ENCODE results near the gene SYPL1. TPM values are rescaled to one million over a fixed set of nuclear protein-coding genes. Genes with fewer than 3 reads are reported as not detected.

Gene SYPL1
- total and polyA plus RNA-seq, 2 donors (not counting 1 experiment from before 2014, with no cell fraction given) = 58.5 to 130 TPM

DNA sequence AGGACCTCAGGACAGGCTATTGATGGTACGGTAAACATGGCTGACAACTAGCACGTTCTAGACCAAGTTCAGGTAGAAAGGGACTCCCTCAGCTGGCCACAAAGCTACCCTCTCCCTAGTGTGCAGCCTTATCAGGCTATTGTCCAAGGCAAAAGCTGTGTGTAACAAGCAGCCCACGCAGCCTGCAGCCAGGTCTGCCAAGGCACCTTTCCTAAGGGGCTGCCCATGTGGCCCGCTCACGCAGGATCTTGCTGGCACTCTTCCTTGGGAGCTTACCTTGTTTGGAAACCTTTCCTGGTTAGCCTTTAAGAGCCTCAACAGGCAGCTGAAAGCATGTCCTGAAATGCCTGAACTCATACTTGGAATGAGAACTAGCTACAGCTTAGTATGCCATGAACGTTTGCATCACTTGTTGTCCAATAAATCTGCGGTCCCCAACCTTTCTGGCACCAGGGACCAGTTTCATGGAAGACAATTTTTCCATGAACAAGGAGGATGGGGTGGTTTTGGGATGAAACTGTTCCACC is 51.7 kb downstream of the SYPL1 start:
- no peak overlapping the region for H3K4me3 Mint-ChIP-seq
- Histone ChIP-seq H3K79me2 (ENCODE audit: control insufficient read depth, insufficient read depth, low read length) (peaks cover 19% of the 10 kb centered on the region), H3K9ac (ENCODE audit: low read length) (peak overlapping the region; percentile 35), H3K4me3 (ENCODE audit: control extremely low read depth in 1 of 5, extremely low read depth in 1 of 5, insufficient read depth in 1 of 5, low read depth in 2 of 5, low read length in 4 of 5) (peak overlapping the region in 1 of 5 experiments; percentile 10), H3K4me2 (replicated peaks; ENCODE audit: low read depth, low read length, poor library complexity, severe bottlenecking) (peak overlapping the region; percentile 66), H3K27ac (ENCODE audit: low read length in 2 of 2) (peak overlapping the region; percentile 89 to 94), H2AFZ (ENCODE audit: insufficient read depth, low read depth, low read length, poor library complexity, severe bottlenecking) (no peak overlapping the region), H3K27me3 (replicated peaks in 1 of 4; ENCODE audit: control extremely low read depth in 1 of 4, control insufficient read depth in 3 of 4, insufficient read depth in 4 of 4, low read length in 3 of 4) (no peaks in the 10 kb centered on the region), H3K4me1 (ENCODE audit: control insufficient read depth in 2 of 2, insufficient read depth in 2 of 2, low read length in 2 of 2) (peaks cover 86 to 92% of the 10 kb centered on the region in 2 donors), H3K36me3 (replicated peaks in 1 of 2; ENCODE audit: control extremely low read depth in 1 of 2, control insufficient read depth in 1 of 2, extremely low read depth in 1 of 2, insufficient read depth in 2 of 2, low read length in 1 of 2) (no peaks in the 10 kb centered on the region), H4K20me1 (ENCODE audit: control insufficient read depth, insufficient read depth, low read length, poor library complexity, severe bottlenecking) (no peaks in the 10 kb centered on the region), H3K9me3 (ENCODE audit: control extremely low read depth in 1 of 3, control insufficient read depth in 2 of 3, insufficient read depth in 1 of 3, low read length in 2 of 3) (peaks cover 0 to 19% (median 1%) of the 10 kb centered on the region in 3 donors)
- CTCF ChIA-PET = interaction anchor here (0.8 to 13.0 kb wide), 5 partner anchors 12 to 600 kb away, joined by 3 to 390 read pairs (median 44); partner anchors contain the start of gene CCDC71L
- ATAC-seq (ENCODE audit: low read depth) = no peak
- no peak for TF ChIP-seq EZH2 (IDR thresholded peaks at IDR 0.05; ENCODE audit: borderline replicate concordance, insufficient read depth, low read depth, low read length, poor library complexity, severe bottlenecking)
- TF ChIP-seq, protein P1, sequence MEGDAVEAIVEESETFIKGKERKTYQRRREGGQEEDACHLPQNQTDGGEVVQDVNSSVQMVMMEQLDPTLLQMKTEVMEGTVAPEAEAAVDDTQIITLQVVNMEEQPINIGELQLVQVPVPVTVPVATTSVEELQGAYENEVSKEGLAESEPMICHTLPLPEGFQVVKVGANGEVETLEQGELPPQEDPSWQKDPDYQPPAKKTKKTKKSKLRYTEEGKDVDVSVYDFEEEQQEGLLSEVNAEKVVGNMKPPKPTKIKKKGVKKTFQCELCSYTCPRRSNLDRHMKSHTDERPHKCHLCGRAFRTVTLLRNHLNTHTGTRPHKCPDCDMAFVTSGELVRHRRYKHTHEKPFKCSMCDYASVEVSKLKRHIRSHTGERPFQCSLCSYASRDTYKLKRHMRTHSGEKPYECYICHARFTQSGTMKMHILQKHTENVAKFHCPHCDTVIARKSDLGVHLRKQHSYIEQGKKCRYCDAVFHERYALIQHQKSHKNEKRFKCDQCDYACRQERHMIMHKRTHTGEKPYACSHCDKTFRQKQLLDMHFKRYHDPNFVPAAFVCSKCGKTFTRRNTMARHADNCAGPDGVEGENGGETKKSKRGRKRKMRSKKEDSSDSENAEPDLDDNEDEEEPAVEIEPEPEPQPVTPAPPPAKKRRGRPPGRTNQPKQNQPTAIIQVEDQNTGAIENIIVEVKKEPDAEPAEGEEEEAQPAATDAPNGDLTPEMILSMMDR (IDR thresholded peaks at IDR 0.05) = no peak
- no peaks in the 10 kb centered on the region for H3K27me3 Mint-ChIP-seq
- intact Hi-C loops (cut with micrococcal nuclease) = loop anchor here (10.0 kb wide), 1 partner anchor 604 kb away; the partner anchor contains the start of gene CCDC71L
- no peak for DNase-seq
- 99% methylated on average over 7 of the region's 7 CpGs for WGBS (ENCODE audit: insufficient coverage)
- no peaks in the 10 kb centered on the region for H3K9me3 Mint-ChIP-seq (ENCODE audit: insufficient read depth)
- peak overlapping the region; percentile 96 for H3K27ac Mint-ChIP-seq
- POLR2A ChIA-PET = interaction anchor here (1.1 to 7.3 kb wide), 3 partner anchors 12 to 54 kb away, joined by 3 to 148 read pairs (median 10); partner anchors contain the start of gene SYPL1
- peaks cover 89% of the 10 kb centered on the region for H3K4me1 Mint-ChIP-seq

DNA sequence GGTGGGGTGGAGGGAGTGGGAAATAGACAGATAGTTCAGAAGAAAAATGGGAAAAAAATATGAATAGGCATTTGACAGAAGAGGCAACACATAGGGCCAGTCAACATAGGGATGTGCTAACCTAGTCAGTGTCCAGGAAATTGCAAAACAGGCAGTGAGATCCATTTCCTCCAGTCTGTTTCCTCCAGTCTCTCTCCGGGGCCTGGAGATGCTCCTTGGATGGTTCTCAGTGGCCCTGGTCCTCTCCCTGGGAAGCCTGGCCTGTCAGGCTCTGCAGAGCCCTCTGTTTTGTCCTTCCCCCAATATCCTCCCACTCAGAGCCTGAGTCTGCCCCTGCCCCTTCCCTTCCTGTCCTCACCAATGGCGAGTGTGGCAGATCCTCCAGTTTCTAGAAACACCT is 52.6 kb downstream of the SYPL1 start:
- H3K27ac Mint-ChIP-seq = peak overlapping the region; percentile 96
- peaks cover 11% of the 10 kb centered on the region for H3K79me2 ChIP-seq (ENCODE audit: control insufficient read depth, insufficient read depth, low read length)
- no peak for ATAC-seq (ENCODE audit: low read depth)
- no peak overlapping the region for H2AFZ ChIP-seq (ENCODE audit: insufficient read depth, low read depth, low read length, poor library complexity, severe bottlenecking)
- peak overlapping the region; percentile 74 for H3K4me2 ChIP-seq (replicated peaks; ENCODE audit: low read depth, low read length, poor library complexity, severe bottlenecking)
- no peak overlapping the region for H3K4me3 ChIP-seq (ENCODE audit: control extremely low read depth in 1 of 5, extremely low read depth in 1 of 5, insufficient read depth in 1 of 5, low read depth in 2 of 5, low read length in 4 of 5)
- no peaks in the 10 kb centered on the region for H4K20me1 ChIP-seq (ENCODE audit: control insufficient read depth, insufficient read depth, low read length, poor library complexity, severe bottlenecking)
- H3K9me3 Mint-ChIP-seq (ENCODE audit: insufficient read depth) = no peaks in the 10 kb centered on the region
- H3K4me1 ChIP-seq (ENCODE audit: control insufficient read depth in 2 of 2, insufficient read depth in 2 of 2, low read length in 2 of 2) = peaks cover 77 to 83% of the 10 kb centered on the region in 2 donors
- intact Hi-C loops (cut with micrococcal nuclease) = loop anchor here (5.0 to 10.0 kb wide), 2 partner anchors 228 to 405 kb away; no protein-coding TSS in a partner anchor
- no peak for DNase-seq
- H3K27ac ChIP-seq (ENCODE audit: low read length in 2 of 2) = peak overlapping the region; percentile 89 to 94
- H3K9me3 ChIP-seq (ENCODE audit: control extremely low read depth in 1 of 3, control insufficient read depth in 2 of 3, insufficient read depth in 1 of 3, low read length in 2 of 3) = peaks cover 0 to 19% (median 1%) of the 10 kb centered on the region in 3 donors
- H3K4me1 Mint-ChIP-seq = peaks cover 80% of the 10 kb centered on the region
- POLR2A ChIA-PET = interaction anchor here (1.8 to 7.3 kb wide), 3 partner anchors 8 to 53 kb away, joined by 14 to 148 read pairs (median 37); partner anchors contain the start of gene SYPL1
- CTCF ChIA-PET = interaction anchor here (3.4 to 13.0 kb wide), 7 partner anchors 13 to 94 kb away, joined by 23 to 390 read pairs (median 63); partner anchors contain the start of gene SYPL1
- no peak for TF ChIP-seq EZH2 (IDR thresholded peaks at IDR 0.05; ENCODE audit: borderline replicate concordance, insufficient read depth, low read depth, low read length, poor library complexity, severe bottlenecking)
- TF ChIP-seq, protein P1 (IDR thresholded peaks at IDR 0.05) = no peak
- H3K27me3 ChIP-seq (replicated peaks in 1 of 4; ENCODE audit: control extremely low read depth in 1 of 4, control insufficient read depth in 3 of 4, insufficient read depth in 4 of 4, low read length in 3 of 4) = no peaks in the 10 kb centered on the region
- 33% methylated on average over 2 of the region's 2 CpGs for WGBS (ENCODE audit: insufficient coverage)
- H3K27me3 Mint-ChIP-seq = no peaks in the 10 kb centered on the region
- H3K36me3 ChIP-seq (replicated peaks in 1 of 2; ENCODE audit: control extremely low read depth in 1 of 2, control insufficient read depth in 1 of 2, extremely low read depth in 1 of 2, insufficient read depth in 2 of 2, low read length in 1 of 2) = no peaks in the 10 kb centered on the region
- H3K4me3 Mint-ChIP-seq = peak overlapping the region; percentile 73
- H3K9ac ChIP-seq (ENCODE audit: low read length) = peak overlapping the region; percentile 9

Measured in B cell (primary cell).